ENCODE results near the gene NARF.

DNA sequence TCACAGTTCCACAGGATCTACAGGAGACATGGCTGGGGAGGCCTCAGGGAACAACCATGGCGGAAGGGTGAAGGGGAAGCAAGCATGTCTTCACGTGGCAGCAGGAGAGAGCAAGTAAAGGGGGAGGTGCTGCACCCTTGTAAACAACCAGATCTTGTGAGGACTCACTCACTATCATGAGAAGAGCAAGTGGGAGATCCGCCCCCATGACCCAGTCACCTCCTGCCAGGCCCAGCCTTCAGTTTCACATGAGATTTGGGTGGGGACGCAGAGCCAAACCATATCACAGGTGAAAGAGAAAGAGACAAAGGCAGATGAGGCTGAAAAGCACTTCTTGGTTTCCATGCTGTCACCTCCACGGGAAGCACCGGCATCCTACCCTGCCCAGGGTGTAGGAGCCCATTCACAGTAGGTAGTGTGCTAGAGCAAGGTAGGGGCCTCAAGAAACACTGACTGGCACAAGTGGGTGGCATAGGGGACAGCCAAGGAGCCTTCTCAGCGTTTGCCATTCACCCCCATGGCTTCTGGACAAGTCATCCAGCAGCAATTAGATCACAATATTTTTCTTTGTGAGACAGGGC lies 6.6 kb downstream of the NARF start:
- TF ChIP-seq CTCF (IDR thresholded peaks at IDR 0.05) (no peak), POLR2A (IDR thresholded peaks at IDR 0.05) (no peak)
